ENCODE results near the gene NDRG2. TPM values are rescaled to one million over a fixed set of nuclear protein-coding genes. Genes with fewer than 3 reads are reported as not detected.
A peak's percentile ranks its signal among the peaks of the same experiment; 100 is the strongest.

The NDRG2 gene
- total RNA-seq, 2 donors from 2014 or later, result 335 to 360 TPM

GRCh38 chr14:21026274-21026987, 1.6 kb upstream of the NDRG2 start:
- Histone ChIP-seq H3K9me3 (no peaks in the 10 kb centered on the region), H3K4me1 (peaks cover 0 to 38% of the 10 kb centered on the region in 2 donors), H3K36me3 (peaks cover 8% of the 10 kb centered on the region), H3K4me3 (no peak overlapping the region), H3K27me3 (no peaks in the 10 kb centered on the region), H3K27ac (peak overlapping the region; percentile 96 to 98)
- DNase-seq (ENCODE audit: low spot score), result no peak
- TF ChIP-seq, protein P1, sequence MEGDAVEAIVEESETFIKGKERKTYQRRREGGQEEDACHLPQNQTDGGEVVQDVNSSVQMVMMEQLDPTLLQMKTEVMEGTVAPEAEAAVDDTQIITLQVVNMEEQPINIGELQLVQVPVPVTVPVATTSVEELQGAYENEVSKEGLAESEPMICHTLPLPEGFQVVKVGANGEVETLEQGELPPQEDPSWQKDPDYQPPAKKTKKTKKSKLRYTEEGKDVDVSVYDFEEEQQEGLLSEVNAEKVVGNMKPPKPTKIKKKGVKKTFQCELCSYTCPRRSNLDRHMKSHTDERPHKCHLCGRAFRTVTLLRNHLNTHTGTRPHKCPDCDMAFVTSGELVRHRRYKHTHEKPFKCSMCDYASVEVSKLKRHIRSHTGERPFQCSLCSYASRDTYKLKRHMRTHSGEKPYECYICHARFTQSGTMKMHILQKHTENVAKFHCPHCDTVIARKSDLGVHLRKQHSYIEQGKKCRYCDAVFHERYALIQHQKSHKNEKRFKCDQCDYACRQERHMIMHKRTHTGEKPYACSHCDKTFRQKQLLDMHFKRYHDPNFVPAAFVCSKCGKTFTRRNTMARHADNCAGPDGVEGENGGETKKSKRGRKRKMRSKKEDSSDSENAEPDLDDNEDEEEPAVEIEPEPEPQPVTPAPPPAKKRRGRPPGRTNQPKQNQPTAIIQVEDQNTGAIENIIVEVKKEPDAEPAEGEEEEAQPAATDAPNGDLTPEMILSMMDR (IDR thresholded peaks at IDR 0.05), result no peak

DNA sequence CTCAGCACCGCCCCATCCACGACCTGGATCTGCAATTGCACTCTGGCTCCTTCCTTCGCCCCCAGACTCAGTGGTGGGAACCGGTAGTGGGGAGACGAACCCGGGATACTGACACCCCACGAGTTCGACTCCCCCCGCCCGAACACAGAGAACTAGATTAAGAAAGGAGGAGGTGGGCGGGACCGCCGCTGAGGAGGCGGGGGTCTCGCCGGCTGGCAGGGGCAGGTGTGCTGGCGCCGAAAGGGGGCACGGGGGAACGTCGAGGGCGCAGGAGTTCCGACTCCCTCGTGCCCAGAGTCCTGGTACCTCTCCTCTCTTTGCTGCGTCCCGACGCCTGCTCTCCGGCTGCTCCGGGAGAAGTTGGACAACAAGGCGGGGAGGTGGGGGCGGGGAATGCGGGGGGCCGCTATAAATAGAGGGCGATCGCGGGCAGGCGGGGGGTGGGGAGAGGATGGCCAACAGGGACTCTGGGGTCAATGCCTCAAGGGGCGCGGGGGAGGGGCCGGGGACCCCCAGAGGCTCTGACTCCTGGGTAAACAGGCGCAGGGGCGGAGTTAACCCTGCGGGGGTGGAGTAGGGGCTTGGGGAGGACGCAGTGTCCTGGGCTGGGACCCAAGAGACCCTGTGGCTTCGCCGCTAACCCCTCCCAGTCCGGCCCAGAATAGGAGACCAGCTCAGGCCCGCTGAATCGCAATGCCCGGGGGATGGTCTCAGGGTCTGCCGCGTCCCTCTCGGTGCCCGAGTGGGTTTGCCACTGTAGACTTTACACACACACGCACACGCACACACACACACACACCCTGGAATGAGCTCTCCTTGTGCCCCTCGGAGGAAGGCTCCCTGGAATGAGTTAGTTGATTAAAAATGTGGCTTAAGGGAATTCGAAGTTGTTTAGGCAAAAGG, 761 bp upstream of the NDRG2 start:
- Histone ChIP-seq H3K27me3 (no peaks in the 10 kb centered on the region), H3K4me1 (peaks cover 0 to 38% of the 10 kb centered on the region in 2 donors), H3K9me3 (no peaks in the 10 kb centered on the region), H3K27ac (peak overlapping the region; percentile 96 to 98), H3K4me3 (peak overlapping the region; percentile 85 to 89), H3K36me3 (peaks cover 16% of the 10 kb centered on the region)
- peak; percentile 73 for DNase-seq (ENCODE audit: low spot score)
- TF ChIP-seq, protein P1 (IDR thresholded peaks at IDR 0.05), result no peak

DNA sequence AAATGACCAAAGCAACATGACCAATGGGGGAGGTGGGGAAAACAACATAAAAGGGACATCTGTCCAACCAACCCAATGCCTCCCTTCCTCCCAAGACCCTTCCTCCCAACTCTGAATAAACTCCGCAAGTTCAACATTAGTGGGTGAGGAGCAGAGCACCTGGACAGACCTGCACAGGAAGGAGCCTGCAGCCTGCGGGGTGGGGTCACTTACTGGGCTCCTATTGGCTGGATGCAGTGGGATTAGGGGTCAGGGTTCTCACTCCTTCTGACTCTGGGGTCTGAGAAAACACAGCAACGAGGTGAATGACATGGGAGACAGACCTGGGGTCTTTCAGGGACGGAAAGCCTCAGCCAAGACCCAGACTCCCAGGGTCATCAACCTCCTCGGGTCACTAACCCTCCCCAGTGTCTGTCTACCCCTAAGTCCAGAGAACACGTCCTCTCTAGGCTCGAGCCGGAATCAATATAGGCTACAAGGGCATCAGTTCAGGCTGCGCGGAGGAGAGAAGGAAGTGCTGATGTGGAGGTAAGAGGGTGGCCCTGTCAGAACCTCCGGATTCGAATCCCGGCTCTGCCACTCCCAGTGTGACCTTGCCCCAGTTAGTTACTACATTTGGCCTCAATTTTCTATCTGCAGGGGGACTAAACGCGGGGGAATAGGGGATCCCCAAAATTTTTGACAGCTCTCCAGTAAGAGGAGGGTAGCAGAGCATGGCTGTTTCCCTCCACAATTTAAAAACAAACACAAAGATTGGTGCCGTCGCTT, 860 bp downstream of the NDRG2 start:
- H3K4me1 ChIP-seq, result peaks cover 0 to 38% of the 10 kb centered on the region in 2 donors
- TF ChIP-seq, protein P1 (IDR thresholded peaks at IDR 0.05), result no peak
- no peaks in the 10 kb centered on the region for H3K27me3 ChIP-seq
- no peaks in the 10 kb centered on the region for H3K9me3 ChIP-seq
- no peak for DNase-seq (ENCODE audit: low spot score)
- H3K27ac ChIP-seq, result peak overlapping the region; percentile 96 to 98
- H3K4me3 ChIP-seq, result peak overlapping the region; percentile 85 to 89
- peaks cover 31% of the 10 kb centered on the region for H3K36me3 ChIP-seq

GRCh38 chr14:21023174-21023573, 1.7 kb downstream of the NDRG2 start:
- H3K4me3 ChIP-seq, result peak overlapping the region; percentile 85 to 89
- H3K4me1 ChIP-seq, result peaks cover 0 to 38% of the 10 kb centered on the region in 2 donors
- TF ChIP-seq, protein P1 (IDR thresholded peaks at IDR 0.05), result no peak
- no peaks in the 10 kb centered on the region for H3K9me3 ChIP-seq
- H3K27me3 ChIP-seq, result no peaks in the 10 kb centered on the region
- H3K36me3 ChIP-seq, result peaks cover 39% of the 10 kb centered on the region
- no peak for DNase-seq (ENCODE audit: low spot score)
- H3K27ac ChIP-seq, result peak overlapping the region; percentile 96 to 98

- Histone ChIP-seq H3K27me3 (no peaks in the 10 kb centered on the region), H3K4me3 (peak overlapping the region; percentile 85 to 89), H3K9me3 (no peaks in the 10 kb centered on the region), H3K36me3 (peaks cover 44% of the 10 kb centered on the region), H3K27ac (peak overlapping the region; percentile 96 to 98), H3K4me1 (peaks cover 0 to 38% of the 10 kb centered on the region in 2 donors)
- TF ChIP-seq, protein P1 (IDR thresholded peaks at IDR 0.05), result no peak
- no peak for DNase-seq (ENCODE audit: low spot score)
These were observed 2.2 kb downstream of the NDRG2 start for GRCh38 chr14:21022686-21023085.

All from right atrium auricular region (tissue), 2 donors.